HG03342 (cell line): ENCODE results near the gene MTHFSD.

ENCODE experiments used
- ATAC-seq: cut with Tn5 transposase; IDR thresholded peaks from one replicate; pipeline ENCODE4 v1.9.1; 2021; ENCODE audit warnings: mild to moderate bottlenecking, moderate library complexity; ENCODE audit not compliant: unreplicated experiment

MTHFSD gene

GRCh38 chr16:86515777-86516622 is 39.0 kb downstream of the MTHFSD start:
- no peak for ATAC-seq

DNA sequence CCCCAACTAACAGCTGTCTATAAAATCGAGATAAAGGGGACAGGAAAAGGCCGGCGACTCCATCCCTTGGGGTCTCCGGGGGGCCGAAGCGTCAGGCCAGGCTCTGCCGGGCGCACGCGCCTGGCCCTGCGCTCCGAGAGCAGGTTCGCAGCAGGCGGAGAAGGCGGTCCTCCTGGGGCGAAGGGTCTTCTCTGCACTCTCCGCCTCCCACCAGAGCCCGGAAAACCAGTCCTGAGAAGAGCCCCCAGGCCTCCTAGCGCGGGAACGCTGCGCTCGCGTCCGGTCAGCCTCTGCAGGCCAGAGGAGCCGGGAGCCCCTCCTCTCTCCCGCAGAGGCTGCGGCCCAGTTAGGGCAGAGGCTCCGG is 39.6 kb downstream of the MTHFSD start:
- no peak for ATAC-seq

DNA sequence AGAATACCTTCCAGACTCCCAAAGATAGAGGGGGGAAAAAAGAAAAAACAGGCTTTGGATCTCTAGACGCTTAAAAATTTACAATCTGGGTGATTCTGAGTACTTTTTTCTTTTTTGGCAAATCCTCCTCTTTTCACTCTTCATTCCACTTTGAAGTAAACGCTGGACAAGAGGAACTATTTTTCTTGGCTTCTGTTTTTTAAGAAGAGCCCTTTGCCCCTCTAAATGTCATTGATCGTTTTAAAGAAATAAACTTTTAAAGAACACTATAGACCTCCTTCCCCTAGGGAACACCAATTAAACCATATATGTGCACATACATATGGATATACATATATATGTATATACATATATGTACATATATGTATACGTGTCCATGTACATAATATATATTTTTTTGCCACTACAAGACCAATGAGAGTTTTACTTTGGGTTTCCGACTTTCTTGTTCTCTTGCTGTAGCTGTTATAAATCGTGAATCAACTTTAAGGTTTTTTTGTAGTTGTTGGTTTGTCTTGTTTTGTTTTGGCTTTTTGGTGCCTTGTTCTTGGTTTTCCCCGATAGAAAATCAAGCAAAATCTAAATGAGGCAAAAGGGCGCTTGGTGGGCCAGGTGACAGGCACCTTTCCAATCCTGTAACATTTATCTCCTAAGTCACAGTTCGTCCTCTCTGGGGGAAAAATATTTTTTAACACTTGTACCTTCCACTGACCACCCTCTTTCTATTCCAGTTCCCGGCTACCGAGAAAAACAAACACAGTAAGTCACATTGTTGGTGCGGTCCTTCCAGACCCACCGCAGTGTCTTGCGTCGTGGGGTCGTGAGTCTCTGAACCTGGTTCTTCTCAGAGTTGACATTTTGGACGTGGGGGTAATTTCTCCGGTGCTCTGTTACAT is 40.3 kb downstream of the MTHFSD start:
- ATAC-seq: no peak

- no peak for ATAC-seq
These were observed 41.4 kb downstream of the MTHFSD start for GRCh38 chr16:86513471-86514277.

DNA sequence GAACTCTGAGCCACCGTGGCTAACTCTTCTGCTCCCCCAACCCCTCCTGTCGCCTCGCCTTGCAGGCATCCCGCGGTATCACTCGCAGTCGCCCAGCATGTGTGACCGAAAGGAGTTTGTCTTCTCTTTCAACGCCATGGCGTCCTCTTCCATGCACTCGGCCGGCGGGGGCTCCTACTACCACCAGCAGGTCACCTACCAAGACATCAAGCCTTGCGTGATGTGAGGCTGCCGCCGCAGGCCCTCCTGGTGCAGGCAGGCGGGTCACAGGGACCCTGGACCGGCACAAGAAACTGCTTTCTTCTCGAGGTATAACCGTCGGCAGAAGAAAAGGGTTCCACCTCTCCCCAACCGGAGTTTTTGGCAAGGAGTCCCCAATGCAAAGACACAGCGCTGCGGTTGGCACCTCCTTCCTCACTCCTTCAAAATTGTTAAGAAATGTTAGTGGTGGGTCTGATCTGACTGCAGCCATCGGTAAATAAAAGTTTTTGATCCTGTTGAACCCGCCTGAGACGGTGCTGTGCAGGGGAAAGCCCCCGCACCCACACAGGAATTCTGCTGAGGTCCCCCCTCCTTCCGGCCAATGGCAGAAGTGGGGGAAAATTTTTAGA is 42.1 kb downstream of the MTHFSD start:
- no peak for ATAC-seq

- ATAC-seq: no peak
These were observed 42.7 kb downstream of the MTHFSD start for GRCh38 chr16:86512301-86512859.

DNA sequence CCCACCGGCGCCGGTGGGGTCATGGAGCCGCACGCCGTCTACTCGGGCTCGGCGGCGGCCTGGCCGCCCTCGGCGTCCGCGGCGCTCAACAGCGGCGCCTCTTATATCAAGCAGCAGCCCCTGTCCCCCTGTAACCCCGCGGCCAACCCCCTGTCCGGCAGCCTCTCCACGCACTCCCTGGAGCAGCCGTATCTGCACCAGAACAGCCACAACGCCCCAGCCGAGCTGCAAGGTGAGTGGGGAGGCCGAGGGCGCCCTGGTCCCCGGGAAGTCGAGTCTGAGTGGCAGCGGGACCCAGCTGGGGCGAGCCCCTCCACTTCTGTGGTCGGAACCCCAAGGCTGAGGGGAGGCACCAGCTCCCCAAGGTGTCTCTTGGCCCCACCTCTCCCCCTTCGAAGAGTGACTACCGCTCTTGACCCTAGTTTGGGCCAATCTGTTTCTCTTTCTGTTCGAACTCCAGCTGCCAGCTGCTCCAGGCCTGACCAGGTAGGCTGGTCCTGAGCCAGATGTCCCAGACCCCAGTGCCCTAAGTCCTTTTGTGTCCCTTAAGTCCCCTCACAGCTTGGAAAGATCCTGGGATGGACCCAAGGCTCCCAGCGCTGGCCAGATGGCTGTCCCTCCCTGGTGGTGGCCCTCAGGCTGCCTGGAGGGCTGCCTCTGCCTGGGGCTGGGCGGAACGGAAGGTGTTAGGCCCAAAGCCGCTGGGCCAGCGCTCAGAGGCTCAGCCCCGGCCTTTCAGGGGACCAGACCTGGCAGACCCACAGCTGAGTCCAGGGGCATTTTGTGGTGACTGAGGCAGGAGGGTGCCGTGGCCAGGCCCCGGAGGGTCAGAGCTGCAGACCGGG is 43.5 kb downstream of the MTHFSD start:
- no peak for ATAC-seq

DNA sequence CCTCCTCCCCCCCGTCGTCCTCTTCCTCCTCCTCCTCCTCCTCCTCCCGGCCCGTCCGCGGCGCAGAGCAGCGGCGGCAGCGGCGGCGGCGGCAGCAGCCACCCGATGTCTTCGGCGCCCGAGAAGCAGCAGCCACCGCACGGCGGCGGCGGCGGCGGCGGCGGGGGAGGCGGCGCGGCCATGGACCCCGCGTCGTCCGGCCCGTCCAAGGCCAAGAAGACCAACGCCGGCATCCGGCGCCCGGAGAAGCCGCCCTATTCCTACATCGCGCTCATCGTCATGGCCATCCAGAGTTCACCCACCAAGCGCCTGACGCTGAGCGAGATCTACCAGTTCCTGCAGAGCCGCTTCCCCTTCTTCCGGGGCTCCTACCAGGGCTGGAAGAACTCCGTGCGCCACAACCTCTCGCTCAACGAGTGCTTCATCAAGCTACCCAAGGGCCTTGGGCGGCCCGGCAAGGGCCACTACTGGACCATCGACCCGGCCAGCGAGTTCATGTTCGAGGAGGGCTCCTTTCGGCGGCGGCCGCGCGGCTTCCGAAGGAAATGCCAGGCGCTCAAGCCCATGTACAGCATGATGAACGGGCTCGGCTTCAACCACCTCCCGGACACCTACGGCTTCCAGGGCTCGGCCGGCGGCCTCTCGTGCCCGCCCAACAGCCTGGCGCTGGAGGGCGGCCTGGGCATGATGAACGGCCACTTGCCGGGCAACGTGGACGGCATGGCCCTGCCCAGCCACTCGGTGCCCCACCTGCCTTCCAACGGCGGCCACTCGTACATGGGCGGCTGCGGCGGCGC is 44.4 kb downstream of the MTHFSD start, which contains the start of gene FOXF1:
Gene FOXF1, plus strand, starts transcription at position 63 of the 797 bp plus-strand sequence. Its CDS starts 43 bp downstream, at position 106.
- no peak for ATAC-seq

GRCh38 chr16:86509759-86510464 is 45.1 kb downstream of the MTHFSD start:
- ATAC-seq: no peak

DNA sequence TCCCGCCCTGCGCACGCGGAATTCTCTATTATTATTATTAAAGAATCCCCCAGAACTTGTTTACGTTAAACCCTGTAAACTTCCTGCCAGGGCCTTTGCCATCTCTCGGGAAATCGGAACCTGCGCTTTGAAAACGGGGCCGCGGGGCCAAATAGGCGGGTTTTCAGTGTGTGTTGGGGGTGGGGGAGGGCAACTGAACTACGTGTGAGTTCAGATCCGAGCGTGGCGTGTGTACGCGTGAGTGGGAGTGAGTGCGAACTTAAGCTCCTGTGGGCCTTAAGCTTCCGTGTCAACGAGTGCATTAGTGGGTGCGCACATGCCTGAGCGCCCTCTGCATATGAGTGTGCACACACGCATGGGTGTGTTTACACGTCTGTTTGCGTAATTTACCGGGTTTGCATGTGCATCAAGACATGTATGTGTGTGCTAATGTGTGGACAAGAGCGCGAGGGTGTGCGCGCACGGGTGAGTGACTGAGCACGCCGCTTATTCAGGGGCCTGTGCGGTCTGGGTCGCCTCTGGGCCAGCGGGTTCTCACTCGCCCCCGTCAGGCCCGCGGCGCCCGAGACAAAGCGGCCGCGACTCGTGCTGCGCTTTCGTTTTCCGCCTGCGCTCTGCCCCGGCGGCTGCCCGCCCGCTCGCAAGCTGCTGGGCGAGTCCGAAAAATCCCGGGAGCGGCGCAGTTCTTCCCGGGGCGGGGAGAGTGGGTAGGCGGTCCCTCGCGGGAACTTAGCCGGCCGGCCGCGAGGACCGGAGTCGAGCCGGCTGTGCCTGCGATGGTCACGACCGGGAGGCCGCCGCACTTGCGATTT is 45.9 kb downstream of the MTHFSD start:
- ATAC-seq: no peak

GRCh38 chr16:86508028-86508946 is 46.7 kb downstream of the MTHFSD start:
- ATAC-seq: no peak

DNA sequence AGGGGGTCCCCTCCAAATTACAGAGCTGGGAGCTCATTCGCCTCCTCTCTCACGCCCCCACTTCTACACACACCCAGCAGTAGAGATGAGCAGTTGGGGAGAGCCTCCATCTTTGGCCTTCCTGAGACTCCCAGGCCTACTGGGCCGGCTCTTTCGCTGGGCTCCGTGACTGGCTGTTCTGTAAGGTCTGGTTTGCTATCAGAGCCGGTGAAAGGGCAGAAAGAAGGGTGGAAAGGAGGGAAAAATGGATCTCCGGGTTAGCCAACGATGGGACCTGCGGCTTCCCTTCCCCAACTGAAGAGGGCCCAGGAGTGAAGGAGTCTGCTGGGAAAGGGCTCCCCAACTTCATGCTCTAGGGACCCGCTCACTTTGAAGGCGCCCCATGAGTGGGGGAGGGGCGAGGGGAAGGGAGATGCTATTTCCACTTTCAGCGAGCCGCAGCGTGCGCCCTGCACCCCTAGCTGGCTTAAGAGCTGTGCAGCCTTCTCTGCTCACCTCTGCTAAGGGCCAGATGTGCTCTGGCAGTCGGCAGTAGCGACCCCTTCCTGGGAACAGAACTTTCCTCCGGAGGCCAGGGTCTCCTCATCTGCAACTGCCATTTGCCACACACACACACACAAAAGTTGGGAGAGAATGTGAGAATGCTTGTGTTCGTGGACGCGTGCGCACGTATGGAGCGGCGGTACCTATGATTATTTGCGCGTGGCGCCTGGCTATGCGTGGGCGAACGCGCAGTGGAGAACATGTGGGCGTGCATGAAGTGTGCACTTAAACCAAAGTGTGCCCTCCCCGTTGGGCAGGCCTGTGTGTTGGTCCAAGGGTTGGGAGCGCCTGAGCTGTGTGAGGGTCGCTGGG is 47.6 kb downstream of the MTHFSD start:
- ATAC-seq: no peak

DNA sequence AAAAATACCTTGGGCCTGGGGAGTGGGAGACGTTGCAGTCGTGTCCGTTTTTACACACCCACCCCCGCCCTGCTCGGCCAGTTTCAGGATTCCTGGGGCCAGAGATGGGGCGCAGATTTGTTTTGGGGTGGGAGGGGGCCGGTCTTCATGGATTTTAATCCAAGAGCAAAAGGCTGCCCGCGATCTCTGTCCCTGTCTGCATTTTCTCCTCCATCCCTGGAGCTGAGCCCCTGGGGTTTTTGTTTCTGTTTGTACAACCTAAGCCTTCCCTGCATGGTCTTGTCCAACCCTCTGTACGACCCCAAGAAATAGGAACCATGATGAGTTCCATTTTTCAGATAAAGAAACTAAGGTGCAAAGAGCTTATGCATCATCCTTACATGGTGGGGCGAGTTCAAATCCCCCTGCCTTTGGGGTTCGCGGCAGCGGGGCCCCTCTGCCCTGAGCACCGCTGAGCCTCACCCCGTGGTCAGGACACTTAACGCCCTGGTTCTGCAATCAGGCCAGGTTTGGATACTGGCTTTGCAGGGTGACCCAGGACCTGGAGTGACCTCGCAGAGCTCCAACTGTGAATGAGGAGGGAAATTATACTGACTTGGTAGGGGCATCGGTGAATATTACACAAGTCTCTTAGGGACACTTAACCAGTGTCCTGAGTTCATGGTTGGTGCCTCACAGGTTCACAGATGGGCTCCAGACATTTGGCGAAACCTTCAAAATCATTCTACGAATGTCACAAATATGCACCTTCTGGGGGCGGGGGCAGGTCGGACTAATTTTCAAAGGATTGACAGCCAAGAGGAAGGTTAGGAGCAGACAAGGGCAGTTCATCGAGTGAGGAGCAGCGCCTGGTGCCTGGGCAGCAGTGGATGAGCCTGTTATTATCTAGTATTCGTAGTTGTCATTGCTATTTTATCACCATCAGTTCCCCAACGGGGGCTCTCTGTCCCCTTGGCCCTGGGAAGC is 48.9 kb downstream of the MTHFSD start:
- no peak for ATAC-seq
